Measurements from ENCODE around the gene ABCB9.

GRCh38 chr12:122990561-122990960 is 24.3 kb upstream of the ABCB9 start:
- TF ChIP-seq, protein P1, sequence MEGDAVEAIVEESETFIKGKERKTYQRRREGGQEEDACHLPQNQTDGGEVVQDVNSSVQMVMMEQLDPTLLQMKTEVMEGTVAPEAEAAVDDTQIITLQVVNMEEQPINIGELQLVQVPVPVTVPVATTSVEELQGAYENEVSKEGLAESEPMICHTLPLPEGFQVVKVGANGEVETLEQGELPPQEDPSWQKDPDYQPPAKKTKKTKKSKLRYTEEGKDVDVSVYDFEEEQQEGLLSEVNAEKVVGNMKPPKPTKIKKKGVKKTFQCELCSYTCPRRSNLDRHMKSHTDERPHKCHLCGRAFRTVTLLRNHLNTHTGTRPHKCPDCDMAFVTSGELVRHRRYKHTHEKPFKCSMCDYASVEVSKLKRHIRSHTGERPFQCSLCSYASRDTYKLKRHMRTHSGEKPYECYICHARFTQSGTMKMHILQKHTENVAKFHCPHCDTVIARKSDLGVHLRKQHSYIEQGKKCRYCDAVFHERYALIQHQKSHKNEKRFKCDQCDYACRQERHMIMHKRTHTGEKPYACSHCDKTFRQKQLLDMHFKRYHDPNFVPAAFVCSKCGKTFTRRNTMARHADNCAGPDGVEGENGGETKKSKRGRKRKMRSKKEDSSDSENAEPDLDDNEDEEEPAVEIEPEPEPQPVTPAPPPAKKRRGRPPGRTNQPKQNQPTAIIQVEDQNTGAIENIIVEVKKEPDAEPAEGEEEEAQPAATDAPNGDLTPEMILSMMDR (IDR thresholded peaks at IDR 0.05; ENCODE audit: poor library complexity, severe bottlenecking) = no peak
- no peak for TF ChIP-seq REST (IDR thresholded peaks at IDR 0.05; ENCODE audit: borderline replicate concordance)
- TF ChIP-seq EZH2 (IDR thresholded peaks at IDR 0.05; ENCODE audit: borderline replicate concordance, insufficient read depth, low read length, poor library complexity, severe bottlenecking) = no peak
- TF ChIP-seq RAD21 (conservative IDR thresholded peaks at IDR 0.05) = no peak
- TF ChIP-seq EP300 (conservative IDR thresholded peaks at IDR 0.05; ENCODE audit: poor library complexity, severe bottlenecking) = no peak
- no peak for TF ChIP-seq POLR2AphosphoS5 (IDR thresholded peaks at IDR 0.05)
- TF ChIP-seq TAF1 (IDR thresholded peaks at IDR 0.05; ENCODE audit: low read depth) = no peak
- TF ChIP-seq SMC3 (conservative IDR thresholded peaks at IDR 0.05; ENCODE audit: poor library complexity) = no peak
